Heart left ventricle (tissue), 13 donors: ENCODE measurements around the gene GAS2L2.

Experiments used
- CTCF ChIP-seq, 12 donors: fragments of 200-600 bp; sonication (generic) in 4 of 12; IDR thresholded peaks; one replicate each; pipeline versions ENCODE4 v1.5.0 to v1.8.0; 2018 to 2022; ENCODE audit warnings: antibody characterized with exemption in 12 of 12, mild to moderate bottlenecking in 5 of 12
- POLR2A ChIP-seq, 2 donors: fragments of 450-650 bp; IDR thresholded peaks; one replicate each; pipeline ENCODE4 v1.6.1; 2017; ENCODE audit warnings: antibody characterized with exemption in 2 of 2, mild to moderate bottlenecking in 2 of 2, moderate library complexity in 2 of 2
- donor health status: ischemic (EF 13 %, LVEDD 7.1; RV severe dilation, severe dysfunction).
- donor health status: DM: no; HTN: yes; CAD: no.
- donor health status: DM: no; HTN: no; CAD: no.
- donor health status: ischemic (EF 25% LVEDD 6.9; RV normal size, moderate dysfunction).
- donor health status: ischemic (EF 25% LVEDD 5.7; RV mildly dilated, moderate dysfunction).
- donor health status: ischemic (EF 35%, LVEDD 5.7; RV mildly dilated, moderate dysfunction).
- donor health status: nonischemic (EF 11% LVEDD 7.7; RV severe dilation, severe dysfunction).
- donor health status: DM: yes; HTN: yes; CAD: no.
- donor health status: PGD.
- donor health status: ischemic (EF 29% LVEDD 5.4; RV normal size, mild dysfunction).
- donor health status: nonischemic (EF 23%, LVEDD 6.1; RV moderate dilation, normal function).

- TF ChIP-seq CTCF (IDR thresholded peaks at IDR 0.05) = peak; percentile 35 to 67 (median 58)
- TF ChIP-seq POLR2A (IDR thresholded peaks at IDR 0.05) = no peak
Observed at GRCh38 chr17:35766903-35767510, 14.0 kb upstream of the GAS2L2 start.
